ENCODE results near the gene SPAG6.

DNA sequence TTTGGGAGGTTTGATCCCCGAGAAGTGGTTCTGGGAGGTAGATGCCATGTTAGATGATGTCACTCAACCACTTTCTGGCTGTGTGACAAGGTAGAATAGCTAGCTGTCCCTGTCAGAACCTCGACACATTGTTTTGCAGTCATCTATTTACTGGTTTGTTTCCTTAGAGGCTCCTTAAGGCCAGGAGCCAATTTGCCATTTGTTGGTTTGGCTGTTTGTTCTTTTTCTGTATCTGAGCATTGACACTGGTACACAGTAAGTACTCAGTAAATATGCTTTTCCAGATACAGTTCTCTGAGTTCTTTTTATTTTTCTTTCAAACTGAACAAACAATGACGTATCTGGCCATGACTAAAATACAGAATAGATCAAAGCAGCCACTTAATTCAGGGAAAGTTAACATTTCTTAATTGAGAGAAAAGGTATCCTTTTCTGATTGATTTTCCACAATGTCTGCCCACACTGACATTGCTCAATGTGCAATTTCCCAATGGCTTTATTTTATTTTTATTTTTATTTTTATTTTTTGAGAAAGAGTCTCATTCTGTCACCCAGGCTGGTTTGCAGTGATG, 121.6 kb downstream of the SPAG6 start:
- TF ChIP-seq CTCF (IDR thresholded peaks at IDR 0.05; ENCODE audit: low read length) (no peak), EZH2phosphoT487 (IDR thresholded peaks at IDR 0.05; ENCODE audit: low read length) (no peak)
